Neuronal stem cell (in vitro differentiated cells): ENCODE measurements around the gene DYNLT4.

Experiments
- DNase-seq: peaks from one replicate; pipeline ENCODE4 v3.0.0-alpha.2; 2013; ENCODE audit warnings: low spot score
- H2AFZ ChIP-seq: one replicate; pipeline ENCODE4 v1.6.1; 2013; ENCODE audit warnings: mild to moderate bottlenecking, low read length, inconsistent platforms
- H2AK5ac ChIP-seq: 2 replicates; pipeline ENCODE4 v1.6.1; 2013; ENCODE audit warnings: low read depth, mild to moderate bottlenecking, inconsistent platforms, low read length, moderate library complexity, mixed read lengths
- H2BK120ac ChIP-seq: 2 replicates; pipeline ENCODE4 v1.6.1; 2013; ENCODE audit warnings: low read depth, mild to moderate bottlenecking, inconsistent platforms, low read length, moderate library complexity, mixed read lengths
- H2BK12ac ChIP-seq: one replicate; pipeline ENCODE4 v1.6.1; 2013; ENCODE audit warnings: low read length, inconsistent platforms
- H2BK15ac ChIP-seq: 2 replicates; pipeline ENCODE4 v1.6.1; 2013; ENCODE audit warnings: mild to moderate bottlenecking, low read length, inconsistent platforms, mixed read lengths
- H2BK5ac ChIP-seq: one replicate; pipeline ENCODE4 v1.6.1; 2013; ENCODE audit warnings: inconsistent platforms, mild to moderate bottlenecking, low read length, moderate library complexity
- H3K14ac ChIP-seq: one replicate; pipeline ENCODE4 v1.6.1; 2013; ENCODE audit warnings: low read length, inconsistent platforms
- H3K18ac ChIP-seq: 2 replicates; pipeline ENCODE4 v1.6.1; 2013; ENCODE audit warnings: low read length, inconsistent platforms
- H3K23ac ChIP-seq: 2 replicates; pipeline ENCODE4 v1.6.1; 2013; ENCODE audit warnings: low read depth, mild to moderate bottlenecking, mixed read lengths, low read length, inconsistent platforms; ENCODE audit not compliant: poor library complexity
- H3K27ac ChIP-seq: replicated peaks from 3 replicates; pipeline ENCODE4 v1.5.1; 2013; ENCODE audit warnings: low read length, inconsistent platforms
- H3K27me3 ChIP-seq, 3 experiments: 2 replicates each; pipeline ENCODE4 v1.6.1; 2013; ENCODE audit warnings: low read length in 3 of 3, mild to moderate bottlenecking in 2 of 3, inconsistent platforms in 1 of 3, low read depth in 1 of 3, mixed read lengths in 1 of 3, moderate library complexity in 1 of 3; ENCODE audit not compliant: control insufficient read depth in 3 of 3, insufficient read depth in 3 of 3
- H3K36me3 ChIP-seq, 2 donors: replicated peaks in 1 of 2; 2 replicates each; pipeline ENCODE4 v1.6.1; 2013; ENCODE audit warnings: low read length in 2 of 2; ENCODE audit not compliant: control insufficient read depth in 2 of 2, insufficient read depth in 2 of 2
- H3K4ac ChIP-seq: 2 replicates; pipeline ENCODE4 v1.6.1; 2013; ENCODE audit warnings: inconsistent platforms, mild to moderate bottlenecking, low read length, moderate library complexity
- H3K4me1 ChIP-seq, 2 donors: 1 replicate in 1 of 2; 2 replicates in 1 of 2; pipeline ENCODE4 v1.6.1; 2013; ENCODE audit warnings: low read length in 2 of 2, low read depth in 1 of 2; ENCODE audit not compliant: control insufficient read depth in 2 of 2, insufficient read depth in 1 of 2
- H3K4me2 ChIP-seq: one replicate; pipeline ENCODE4 v1.6.1; 2013; ENCODE audit warnings: mild to moderate bottlenecking, low read length, inconsistent platforms; ENCODE audit not compliant: insufficient read depth, poor library complexity, severe bottlenecking
- H3K4me3 ChIP-seq, 2 donors: 2 replicates each; pipeline ENCODE4 v1.5.1; 2013; ENCODE audit warnings: low read length in 2 of 2, mild to moderate bottlenecking in 2 of 2, inconsistent platforms in 1 of 2, moderate library complexity in 1 of 2
- H3K79me1 ChIP-seq: one replicate; pipeline ENCODE4 v1.6.1; 2013; ENCODE audit warnings: low read depth, mild to moderate bottlenecking, inconsistent platforms, low read length, moderate library complexity
- H3K9ac ChIP-seq: one replicate; pipeline ENCODE4 v1.6.1; 2013; ENCODE audit warnings: mild to moderate bottlenecking, low read depth, low read length, inconsistent platforms; ENCODE audit not compliant: poor library complexity
- H3K9me3 ChIP-seq, 2 donors: replicated peaks in 1 of 2; 2 replicates each; pipeline versions ENCODE3 to v1.6.1; 2013; ENCODE audit warnings: low read length in 2 of 2, mild to moderate bottlenecking in 2 of 2, inconsistent platforms in 1 of 2, low read depth in 1 of 2, mixed read lengths in 1 of 2, moderate library complexity in 1 of 2; ENCODE audit not compliant: control insufficient read depth in 2 of 2, insufficient read depth in 1 of 2
- H4K8ac ChIP-seq: one replicate; pipeline ENCODE4 v1.6.1; 2013; ENCODE audit warnings: low read depth, mild to moderate bottlenecking, inconsistent platforms, low read length, moderate library complexity
- H4K91ac ChIP-seq: one replicate; pipeline ENCODE4 v1.6.1; 2013; ENCODE audit warnings: low read length, low read depth, mild to moderate bottlenecking, inconsistent platforms; ENCODE audit not compliant: poor library complexity
- WGBS, 2 donors: extraction: QIAGEN DNeasy Blood & Tissue Kit; methylation state at CpG; one replicate each; pipeline ENCODE4 v1.1.7; 2013; ENCODE audit warnings: missing lambda C conversion rate in 2 of 2, mixed read lengths in 1 of 2; ENCODE audit not compliant: insufficient read length in 2 of 2, insufficient replicate concordance in 1 of 2; ENCODE audit errors: extremely low coverage in 2 of 2; 5-methylcytosine and 5-hydroxymethylcytosine counted together

DYNLT4 gene

DNA sequence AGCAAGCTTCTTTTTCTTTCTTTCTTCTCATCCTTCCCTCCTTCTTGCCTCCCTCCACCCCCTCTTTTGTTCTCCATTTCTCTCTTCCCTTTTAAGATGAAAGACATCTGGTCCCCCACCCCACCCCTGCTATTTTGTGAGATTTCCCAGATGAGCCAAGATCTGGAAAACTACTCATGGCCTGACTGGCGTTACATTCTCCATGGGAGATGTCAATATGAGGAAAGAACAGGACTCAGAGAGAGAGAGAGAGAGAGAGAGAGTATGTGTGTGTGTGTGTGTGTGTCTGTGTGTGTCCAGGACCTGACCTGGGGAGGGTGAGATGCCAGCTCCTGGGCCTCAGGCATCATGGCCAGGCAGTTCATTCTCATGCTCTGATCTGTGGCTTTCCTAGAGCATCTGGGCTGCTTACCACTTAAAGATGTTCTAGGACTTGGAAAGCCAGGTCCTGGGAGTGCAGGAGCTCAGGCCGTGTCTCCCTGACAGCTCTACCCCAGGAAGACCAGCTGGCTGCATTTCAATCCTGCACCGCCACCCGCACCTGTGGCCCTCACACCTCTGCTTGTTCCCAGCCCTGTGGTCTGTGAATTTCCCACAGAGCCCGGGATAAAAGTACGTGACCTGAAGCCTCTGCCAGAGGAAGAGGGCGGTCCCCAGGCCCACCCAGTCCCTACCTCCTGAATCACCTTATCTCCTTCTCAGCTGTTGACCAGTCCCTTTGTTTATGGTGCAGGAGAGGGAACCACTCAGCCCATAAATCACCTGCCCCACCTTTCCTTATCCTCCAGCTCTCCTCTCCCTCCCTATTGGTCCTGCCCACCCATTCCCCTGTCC lies 16.0 kb downstream of the DYNLT4 start:
- no CpG with 5 or more reads among the region's 7 CpGs for WGBS, 2 donors
- Histone ChIP-seq H4K91ac (no peak overlapping the region), H3K36me3 (no peaks in the 10 kb centered on the region), H3K4me2 (no peak overlapping the region), H3K9ac (no peak overlapping the region), H3K18ac (peak overlapping the region; percentile 48), H3K14ac (peak overlapping the region; percentile 38), H3K4me1 (peaks cover 9 to 10% of the 10 kb centered on the region in 2 donors), H3K27ac (no peak overlapping the region), H2BK5ac (peak overlapping the region; percentile 53), H2BK120ac (peak overlapping the region; percentile 72), H3K79me1 (no peaks in the 10 kb centered on the region), H2AFZ (peak overlapping the region; percentile 2), H4K8ac (peak overlapping the region; percentile 17), H3K9me3 (no peaks in the 10 kb centered on the region), H2BK12ac (no peak overlapping the region), H3K23ac (no peak overlapping the region), H2BK15ac (peak overlapping the region; percentile 37), H3K4ac (no peak overlapping the region), H3K27me3 (peaks cover 0 to 16% (median 3%) of the 10 kb centered on the region in 3 experiments), H3K4me3 (no peak overlapping the region), H2AK5ac (peak overlapping the region; percentile 88)
- no peak for DNase-seq

DNA sequence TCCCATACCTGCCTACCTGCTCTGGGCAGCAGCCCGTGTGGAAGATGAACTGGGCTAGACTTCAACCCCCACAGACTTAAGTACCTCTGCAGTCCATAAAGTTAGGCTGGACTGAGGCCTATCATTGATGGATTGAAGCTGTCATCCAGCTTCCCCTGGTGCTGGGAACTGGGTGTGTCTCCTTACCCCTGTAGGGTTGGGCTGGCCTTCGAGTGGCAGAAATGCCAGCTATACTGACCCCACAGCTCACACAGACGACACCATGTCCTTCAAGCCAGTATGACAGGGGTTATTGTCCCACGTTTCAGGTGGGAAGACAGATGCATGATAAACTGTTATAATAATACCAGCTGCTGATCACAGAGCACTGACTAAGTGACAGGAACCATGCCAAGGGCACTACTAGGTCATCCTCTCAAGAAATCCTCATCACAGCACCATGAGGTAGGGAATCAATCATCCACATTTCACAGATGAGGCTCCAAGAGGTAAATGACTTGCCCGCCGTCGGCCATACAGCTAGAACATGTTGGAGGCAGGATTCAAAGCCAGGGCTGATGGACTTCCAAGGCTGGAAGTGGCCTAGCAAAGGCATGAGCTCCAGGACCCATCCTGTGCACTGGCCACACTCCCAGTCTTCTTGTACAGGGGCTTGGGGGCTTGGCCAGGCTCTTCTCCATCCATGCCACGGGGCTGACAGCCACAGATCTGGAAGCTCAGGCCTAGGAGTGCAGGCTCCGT lies 18.9 kb downstream of the DYNLT4 start, which contains the start of gene BEST4:
BEST4 (minus strand) TSS at position 51 of the 741 bp plus-strand sequence. CDS start 465 bp downstream, outside the sequence.
- Histone ChIP-seq H3K4me2 (no peak within 1 kb of the TSS), H2AK5ac (peak within 1 kb of the TSS; percentile 38), H3K4ac (no peak within 1 kb of the TSS), H3K36me3 (no peaks in the 10 kb centered on the region), H2BK15ac (no peak within 1 kb of the TSS), H3K4me1 (peaks cover 10 to 15% of the 10 kb centered on the region in 2 donors), H3K4me3 (no peak within 1 kb of the TSS), H3K23ac (no peak within 1 kb of the TSS), H2BK12ac (peak within 1 kb of the TSS; percentile 82), H3K18ac (no peak within 1 kb of the TSS), H3K9ac (no peak within 1 kb of the TSS), H4K8ac (no peak within 1 kb of the TSS), H3K14ac (no peak within 1 kb of the TSS), H3K9me3 (no peaks in the 10 kb centered on the region), H3K27me3 (peaks cover 0 to 26% (median 3%) of the 10 kb centered on the region in 3 experiments), H3K79me1 (no peaks in the 10 kb centered on the region), H2BK120ac (peak within 1 kb of the TSS; percentile 19), H4K91ac (no peak within 1 kb of the TSS), H3K27ac (no peak within 1 kb of the TSS), H2BK5ac (no peak within 1 kb of the TSS), H2AFZ (peak within 1 kb of the TSS; percentile 25)
- no CpG with 5 or more reads among the region's 9 CpGs for WGBS, 2 donors
- DNase-seq = no peak

DNA sequence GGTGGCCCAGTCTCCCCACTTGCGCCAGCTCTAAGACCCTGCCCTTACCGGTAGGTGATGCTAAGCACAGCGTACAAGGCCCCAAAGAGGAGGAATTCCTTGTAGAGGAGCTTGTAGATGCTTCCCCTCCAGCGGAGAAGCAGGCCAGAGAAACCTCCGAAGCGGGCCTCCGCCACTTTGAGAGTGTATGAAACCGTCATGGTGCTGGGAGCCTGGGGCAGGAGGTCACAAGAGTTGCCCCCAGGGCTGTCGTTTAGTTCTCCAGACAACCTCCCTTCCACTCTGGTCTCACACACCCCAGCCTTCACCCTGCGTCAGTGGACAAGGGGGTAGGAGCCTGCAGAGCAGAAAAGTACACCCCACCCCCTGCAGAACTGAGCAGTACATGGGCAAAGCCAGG lies 19.6 kb downstream of the DYNLT4 start:
- no peak overlapping the region for H4K8ac ChIP-seq
- H3K9me3 ChIP-seq = no peaks in the 10 kb centered on the region
- H2AK5ac ChIP-seq = peak overlapping the region; percentile 23
- H3K9ac ChIP-seq = no peak overlapping the region
- H3K23ac ChIP-seq = no peak overlapping the region
- H2BK120ac ChIP-seq = no peak overlapping the region
- H3K27ac ChIP-seq = no peak overlapping the region
- no peak overlapping the region for H2BK15ac ChIP-seq
- no peak overlapping the region for H3K4me3 ChIP-seq
- WGBS, 2 donors = no CpG with 5 or more reads among the region's 10 CpGs
- peaks cover 0 to 26% (median 3%) of the 10 kb centered on the region in 3 experiments for H3K27me3 ChIP-seq
- no peak overlapping the region for H3K14ac ChIP-seq
- peak overlapping the region; percentile 25 for H2AFZ ChIP-seq
- H4K91ac ChIP-seq = no peak overlapping the region
- H3K36me3 ChIP-seq = peaks cover 0 to 1% of the 10 kb centered on the region in 2 donors
- no peak overlapping the region for H3K4me2 ChIP-seq
- H3K4me1 ChIP-seq = peaks cover 10 to 15% of the 10 kb centered on the region in 2 donors
- no peak overlapping the region for H3K4ac ChIP-seq
- DNase-seq = no peak
- H3K79me1 ChIP-seq = no peaks in the 10 kb centered on the region
- peak overlapping the region; percentile 82 for H2BK12ac ChIP-seq
- no peak overlapping the region for H2BK5ac ChIP-seq
- H3K18ac ChIP-seq = no peak overlapping the region
